Esophagus muscularis mucosa (tissue), 4 donors: Measurements from ENCODE around the gene OLIG3. TPM values are rescaled to one million over a fixed set of nuclear protein-coding genes. Genes with fewer than 3 reads are reported as not detected.

Source experiments
- DNase-seq: peaks from one replicate; pipeline ENCODE4 v3.0.0-alpha.2; 2017; ENCODE audit errors: extremely low spot score
- H3K27ac ChIP-seq, 4 donors: fragments of 200-600 bp; sonication (generic); replicated peaks in 1 of 4; 1 replicate in 3 of 4; 2 replicates in 1 of 4; pipeline ENCODE4 v1.5.1; 2016 to 2019; ENCODE audit warnings: mild to moderate bottlenecking in 1 of 4
- H3K27me3 ChIP-seq, 4 donors: fragments of 200-600 bp; sonication (generic); one replicate each; pipeline versions ENCODE4 v1.5.1 to v1.6.0; 2016 to 2019
- H3K36me3 ChIP-seq, 4 donors: fragments of 200-600 bp; sonication (generic); one replicate each; pipeline ENCODE4 v1.5.1; 2016 to 2019
- H3K4me1 ChIP-seq, 4 donors: fragments of 200-600 bp; sonication (generic); one replicate each; pipeline ENCODE4 v1.5.1; 2016 to 2019
- H3K4me3 ChIP-seq, 4 donors: fragments of 200-600 bp; sonication (generic); 1 replicate in 2 of 4; 2 replicates in 2 of 4; pipeline ENCODE4 v1.5.1; 2016 to 2019; ENCODE audit warnings: mild to moderate bottlenecking in 4 of 4, moderate library complexity in 1 of 4
- H3K9me3 ChIP-seq, 4 donors: fragments of 200-600 bp; sonication (generic); 1 replicate in 3 of 4; 2 replicates in 1 of 4; pipeline ENCODE4 v1.5.1; 2016 to 2019
- EP300 ChIP-seq: sonication (generic); formaldehyde crosslinking; IDR thresholded peaks from one replicate; pipeline ENCODE4 v1.6.1; 2017; ENCODE audit warnings: antibody characterized with exemption
- POLR2A ChIP-seq: fragments of 450-650 bp; IDR thresholded peaks from one replicate; pipeline ENCODE4 v1.6.1; 2017; ENCODE audit warnings: antibody characterized with exemption, moderate library complexity, mild to moderate bottlenecking, low read depth
- POLR2AphosphoS5 ChIP-seq, 2 donors: sonication (generic); formaldehyde crosslinking; IDR thresholded peaks; one replicate each; pipeline ENCODE4 v1.6.1; 2017; ENCODE audit warnings: antibody characterized with exemption in 2 of 2
- WGBS: methylation state at CpG from one replicate; pipeline ENCODE4 v1.1.5; 2018; 5-methylcytosine and 5-hydroxymethylcytosine counted together
- intact Hi-C: fragments of 100-400 bp; cut with DNase I; formaldehyde crosslinking; loops from one replicate; pipeline ENCODE4 v1.15.1; 2023
- total RNA-seq, 4 donors: library from RNA; depleted of rRNA; stranded (reverse); fragments of >200 nt; gene quantifications; one replicate each; pipeline versions ENCODE4 v1.1.0 to v1.2.1, GENCODE V29; 2016
- TF ChIP-seq, protein P1 (sequence below), 3 experiments: fragments of 200-600 bp in 2 of 3; fragments of 450-650 bp in 1 of 3; sonication (generic) in 2 of 3; IDR thresholded peaks; one replicate each; pipeline ENCODE4 v1.5.1; 2017 to 2019; ENCODE audit warnings: antibody characterized with exemption in 3 of 3, mild to moderate bottlenecking in 2 of 3, moderate library complexity in 1 of 3

OLIG3 gene
- under 1 TPM in 1 of 4 donors, not detected in 3; 0.32 TPM for total RNA-seq

DNA sequence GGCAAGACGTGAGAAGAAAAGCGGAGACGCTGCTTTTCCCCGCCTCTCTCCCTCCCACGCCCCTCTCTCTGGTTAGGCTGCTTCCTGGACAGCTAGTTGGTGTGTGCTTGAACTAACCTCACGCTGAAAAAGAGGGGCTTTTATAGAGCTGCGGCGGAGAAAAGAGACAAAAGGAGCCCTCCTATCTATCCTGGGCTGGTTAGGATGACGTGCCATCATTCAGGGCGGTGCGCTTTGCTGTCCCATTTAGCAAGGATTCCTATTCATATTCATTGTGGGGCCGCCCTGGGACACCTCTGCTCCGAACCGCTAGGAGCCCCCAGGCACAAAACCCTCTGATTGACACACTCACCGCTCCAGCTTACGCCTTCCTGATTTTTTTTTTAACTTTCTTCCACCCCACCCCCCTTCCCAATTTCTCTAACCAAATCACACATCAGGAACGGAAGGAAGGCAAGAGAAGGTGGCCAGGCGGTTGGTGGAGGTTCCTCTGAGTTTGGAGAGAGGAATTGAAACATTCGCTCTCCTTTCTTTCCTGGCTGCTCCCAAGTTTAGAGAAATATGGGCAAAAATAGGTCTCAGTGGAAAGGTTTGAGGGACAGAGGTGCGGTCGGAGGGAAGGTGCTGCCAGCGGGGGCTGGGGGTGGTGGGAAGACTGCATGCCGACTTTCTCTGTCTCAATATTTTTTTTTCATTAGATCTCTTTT is at the start of gene OLIG3:
OLIG3 (minus strand) TSS at position 114 of the 707 bp plus-strand sequence. CDS start 224 bp downstream, outside the sequence.
- Histone ChIP-seq H3K9me3 (no peaks in the 10 kb centered on the region), H3K27me3 (peaks cover 23 to 100% (median 94%) of the 10 kb centered on the region in 4 donors), H3K4me1 (peaks cover 36 to 64% (median 56%) of the 10 kb centered on the region in 4 donors), H3K27ac (no peak within 1 kb of the TSS), H3K36me3 (no peaks in the 10 kb centered on the region), H3K4me3 (peak within 1 kb of the TSS; percentile 8 to 36 (median 26))
- TF ChIP-seq EP300: no peak
- TF ChIP-seq, protein P1, sequence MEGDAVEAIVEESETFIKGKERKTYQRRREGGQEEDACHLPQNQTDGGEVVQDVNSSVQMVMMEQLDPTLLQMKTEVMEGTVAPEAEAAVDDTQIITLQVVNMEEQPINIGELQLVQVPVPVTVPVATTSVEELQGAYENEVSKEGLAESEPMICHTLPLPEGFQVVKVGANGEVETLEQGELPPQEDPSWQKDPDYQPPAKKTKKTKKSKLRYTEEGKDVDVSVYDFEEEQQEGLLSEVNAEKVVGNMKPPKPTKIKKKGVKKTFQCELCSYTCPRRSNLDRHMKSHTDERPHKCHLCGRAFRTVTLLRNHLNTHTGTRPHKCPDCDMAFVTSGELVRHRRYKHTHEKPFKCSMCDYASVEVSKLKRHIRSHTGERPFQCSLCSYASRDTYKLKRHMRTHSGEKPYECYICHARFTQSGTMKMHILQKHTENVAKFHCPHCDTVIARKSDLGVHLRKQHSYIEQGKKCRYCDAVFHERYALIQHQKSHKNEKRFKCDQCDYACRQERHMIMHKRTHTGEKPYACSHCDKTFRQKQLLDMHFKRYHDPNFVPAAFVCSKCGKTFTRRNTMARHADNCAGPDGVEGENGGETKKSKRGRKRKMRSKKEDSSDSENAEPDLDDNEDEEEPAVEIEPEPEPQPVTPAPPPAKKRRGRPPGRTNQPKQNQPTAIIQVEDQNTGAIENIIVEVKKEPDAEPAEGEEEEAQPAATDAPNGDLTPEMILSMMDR (IDR thresholded peaks at IDR 0.05): no peak
- no peak for TF ChIP-seq POLR2A
- no peak for TF ChIP-seq POLR2AphosphoS5 (IDR thresholded peaks at IDR 0.05)
- 12% methylated on average over 23 of the region's 23 CpGs for WGBS
- DNase-seq: peak; percentile 60
- intact Hi-C loops: no loop called here

DNA sequence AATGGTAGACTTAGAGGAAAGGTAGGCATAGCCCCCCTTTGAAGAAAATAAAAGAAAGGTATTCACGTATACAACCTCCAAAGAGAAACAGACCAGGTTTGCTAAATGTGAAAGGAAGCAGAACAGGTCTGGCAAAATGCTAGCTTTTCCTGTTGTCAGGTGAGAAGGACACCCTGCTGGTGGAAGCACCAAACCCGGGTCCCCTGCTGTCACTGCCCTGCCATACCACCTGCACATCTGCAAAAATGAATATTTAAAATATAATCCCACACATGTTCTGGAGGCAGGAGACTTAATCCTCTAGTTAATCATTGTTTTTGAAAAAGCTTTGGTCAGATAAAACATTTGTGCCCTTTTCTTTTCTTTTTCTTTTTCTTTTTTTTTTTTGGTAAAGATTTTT is 48.9 kb upstream of the OLIG3 start:
- no peak for DNase-seq
- Histone ChIP-seq H3K27ac (no peak overlapping the region), H3K4me3 (no peak overlapping the region), H3K36me3 (no peaks in the 10 kb centered on the region), H3K9me3 (no peaks in the 10 kb centered on the region), H3K4me1 (no peaks in the 10 kb centered on the region), H3K27me3 (no peaks in the 10 kb centered on the region)
- TF ChIP-seq POLR2A: no peak
- WGBS: 49% methylated on average over 2 of the region's 2 CpGs
- intact Hi-C loops: no loop called here

DNA sequence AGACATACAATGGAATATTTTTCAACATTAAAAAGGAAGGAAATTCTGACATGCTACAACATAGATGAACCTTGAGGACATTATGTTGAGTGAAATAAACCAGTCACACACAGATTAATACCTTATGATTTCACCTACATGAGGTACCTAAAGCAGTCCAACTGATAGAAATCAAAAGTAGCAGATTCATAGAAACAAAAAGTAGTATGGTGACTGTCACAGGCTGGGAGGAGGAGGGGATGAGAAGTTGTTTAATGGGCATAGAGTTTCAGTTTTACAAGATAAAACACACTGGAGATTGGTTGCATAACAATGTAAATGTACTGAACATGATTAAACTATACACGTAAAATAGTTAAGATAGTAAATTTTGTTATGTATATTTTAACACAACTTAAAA is 48.5 kb upstream of the OLIG3 start:
- WGBS: 75% methylated on average over 1 of the region's 1 CpG

DNA sequence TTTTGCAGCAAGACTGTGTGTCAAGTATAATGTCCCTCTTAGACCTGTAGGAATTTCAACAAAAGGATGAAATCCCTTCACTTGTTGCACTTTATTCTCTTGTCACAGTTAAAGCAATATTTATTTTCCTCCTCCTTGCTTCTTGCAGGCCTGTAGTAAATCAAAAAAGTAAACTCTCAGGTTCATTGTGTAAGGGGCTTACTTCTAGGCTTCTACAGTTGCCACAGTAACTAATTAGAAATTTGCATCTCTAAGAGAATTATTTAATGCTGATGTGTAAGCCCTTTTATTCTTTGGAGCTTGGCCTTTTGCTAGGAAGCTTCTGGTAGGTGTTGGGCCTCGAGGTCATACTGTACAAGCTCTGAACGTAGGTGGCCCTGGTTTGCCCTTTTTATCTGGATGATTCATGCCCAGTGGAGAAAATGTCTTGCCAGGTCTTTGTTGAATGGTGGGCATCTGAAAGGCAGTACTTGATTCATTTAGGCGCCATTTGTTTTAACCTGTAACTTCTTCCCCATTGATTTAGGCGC is 47.4 kb upstream of the OLIG3 start:
- H3K27me3 ChIP-seq: no peaks in the 10 kb centered on the region
- intact Hi-C loops: no loop called here
- no peak for DNase-seq
- 73% methylated on average over 4 of the region's 4 CpGs for WGBS
- H3K36me3 ChIP-seq: no peaks in the 10 kb centered on the region
- H3K4me3 ChIP-seq: no peak overlapping the region
- no peaks in the 10 kb centered on the region for H3K9me3 ChIP-seq
- TF ChIP-seq EP300 (no peak), POLR2AphosphoS5 (IDR thresholded peaks at IDR 0.05) (no peak), POLR2A (no peak)
- H3K27ac ChIP-seq: no peak overlapping the region
- no peaks in the 10 kb centered on the region for H3K4me1 ChIP-seq

More for the DNA sequence above, 48.5 kb upstream of the OLIG3 start:
- no peak for TF ChIP-seq EP300
- no peak for TF ChIP-seq POLR2A
- no peak for TF ChIP-seq POLR2AphosphoS5 (IDR thresholded peaks at IDR 0.05)
- TF ChIP-seq, protein P1 (IDR thresholded peaks at IDR 0.05): no peak
- no peaks in the 10 kb centered on the region for H3K9me3 ChIP-seq
- no peak for DNase-seq
- no peaks in the 10 kb centered on the region for H3K27me3 ChIP-seq
- intact Hi-C loops: no loop called here
- H3K36me3 ChIP-seq: no peaks in the 10 kb centered on the region
- no peaks in the 10 kb centered on the region for H3K4me1 ChIP-seq
- no peak overlapping the region for H3K4me3 ChIP-seq
- H3K27ac ChIP-seq: no peak overlapping the region

DNA sequence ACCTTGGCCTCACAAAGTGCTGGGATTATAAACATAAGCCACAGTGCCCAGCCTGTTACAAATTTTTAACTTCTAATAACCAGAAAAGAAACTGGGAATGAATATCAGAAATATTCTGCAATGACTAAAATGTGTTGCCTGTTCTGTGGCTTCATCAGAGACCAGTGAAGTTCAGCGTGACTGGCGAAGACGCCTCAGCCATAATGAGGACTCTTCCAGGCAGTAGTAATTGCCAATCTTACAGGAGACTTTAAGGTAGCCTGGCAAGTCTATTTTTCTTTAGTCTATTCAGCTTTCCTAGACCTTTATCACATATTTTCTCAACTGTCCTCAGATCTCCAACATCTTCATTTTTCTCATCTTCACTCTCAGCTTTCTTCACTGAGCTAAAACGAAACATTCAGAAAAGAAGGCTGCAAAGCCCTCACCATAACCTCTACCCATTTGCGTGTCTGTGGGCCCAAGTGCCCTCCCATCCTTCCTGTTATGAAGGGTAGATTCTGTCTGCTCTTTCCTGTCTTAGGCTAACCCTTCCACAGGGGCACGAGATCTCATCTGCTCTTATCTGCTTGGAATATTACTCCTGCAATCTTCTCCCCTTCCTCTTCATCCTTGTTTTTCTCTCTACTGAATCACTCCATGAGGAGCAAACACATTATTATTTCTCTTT is 42.0 kb upstream of the OLIG3 start:
- WGBS: 82% methylated on average over 6 of the region's 6 CpGs

More for the DNA sequence above, 42.0 kb upstream of the OLIG3 start:
- Histone ChIP-seq H3K9me3 (no peaks in the 10 kb centered on the region), H3K36me3 (no peaks in the 10 kb centered on the region), H3K27ac (no peak overlapping the region), H3K4me3 (no peak overlapping the region), H3K27me3 (no peaks in the 10 kb centered on the region), H3K4me1 (no peaks in the 10 kb centered on the region)
- no peak for TF ChIP-seq EP300
- no peak for TF ChIP-seq POLR2A
- TF ChIP-seq, protein P1 (IDR thresholded peaks at IDR 0.05): no peak
- no peak for TF ChIP-seq POLR2AphosphoS5 (IDR thresholded peaks at IDR 0.05)
- intact Hi-C loops: no loop called here
- DNase-seq: no peak
